NK-92 (cell line): ENCODE data around the gene CLPTM1L.
"Not testable (repeated sequence)": the region's sequence is repeated elsewhere in the genome, so short reads cannot be mapped to it uniquely, and the experiment has no call there.

Experiments
- DNase-seq: peaks from one replicate; lab custom pipeline; 2025; ENCODE audit not compliant: unreplicated experiment; lab: John Stamatoyannopoulos, UW

CLPTM1L gene

DNA sequence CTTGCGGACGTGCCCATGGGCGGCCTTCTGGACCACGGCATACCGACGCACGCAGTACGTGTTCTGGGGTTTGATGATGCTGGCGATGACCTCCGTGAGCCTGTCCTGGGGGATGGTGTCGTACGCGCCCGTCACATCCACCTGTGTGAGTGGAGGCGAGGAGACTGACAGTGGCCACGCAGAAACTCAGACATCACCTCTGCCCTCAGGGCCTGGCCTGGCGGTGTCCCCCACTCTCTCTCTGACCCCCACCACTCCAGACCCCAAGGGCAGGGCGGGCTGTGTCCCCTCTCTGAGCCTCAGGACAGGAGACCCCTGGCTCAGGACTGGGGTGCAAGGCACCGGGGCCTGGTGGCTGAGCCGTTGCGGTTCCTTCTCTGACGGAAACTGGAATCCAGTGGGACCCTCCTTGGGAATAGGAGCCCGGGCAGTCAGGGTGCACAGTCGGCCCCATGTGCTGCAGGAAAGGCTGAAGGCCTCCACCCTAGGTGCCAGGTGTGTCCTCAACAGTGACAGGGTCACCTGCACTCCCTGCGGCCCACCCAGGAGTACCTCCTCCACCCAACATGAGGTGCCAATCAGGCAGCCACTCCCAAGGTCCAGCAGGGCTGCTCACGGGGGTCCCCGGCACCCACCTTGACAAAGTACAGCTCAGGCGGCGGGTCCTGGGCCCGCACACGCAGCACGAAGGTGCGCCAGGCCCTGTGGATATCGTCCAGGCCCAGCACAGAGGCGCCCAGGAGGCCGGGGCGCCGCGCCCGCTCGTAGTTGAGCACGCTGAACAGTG is 66.0 kb downstream of the CLPTM1L start:
- DNase-seq: no peak

DNA sequence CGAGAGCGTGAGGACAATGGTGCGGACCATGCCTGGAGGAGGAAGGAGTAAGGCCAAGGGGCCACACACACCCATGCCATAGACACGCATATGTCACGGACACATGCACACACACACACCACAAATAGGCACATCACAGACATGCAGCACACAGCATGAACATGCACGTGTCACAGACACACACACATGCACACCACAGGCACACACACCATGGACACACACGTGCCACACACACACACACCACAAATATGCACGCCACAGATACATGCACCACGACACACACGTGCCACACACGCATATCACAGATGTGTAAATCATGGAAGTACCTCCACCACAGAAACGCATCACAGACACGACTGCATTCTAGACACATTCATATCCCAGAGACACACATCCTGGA is 66.7 kb downstream of the CLPTM1L start:
- DNase-seq: no peak

- DNase-seq: no peak
Observed at GRCh38 chr5:1277781-1278180, 67.1 kb downstream of the CLPTM1L start.

- DNase-seq: no peak
Observed at GRCh38 chr5:1277331-1277730, 67.6 kb downstream of the CLPTM1L start.

DNA sequence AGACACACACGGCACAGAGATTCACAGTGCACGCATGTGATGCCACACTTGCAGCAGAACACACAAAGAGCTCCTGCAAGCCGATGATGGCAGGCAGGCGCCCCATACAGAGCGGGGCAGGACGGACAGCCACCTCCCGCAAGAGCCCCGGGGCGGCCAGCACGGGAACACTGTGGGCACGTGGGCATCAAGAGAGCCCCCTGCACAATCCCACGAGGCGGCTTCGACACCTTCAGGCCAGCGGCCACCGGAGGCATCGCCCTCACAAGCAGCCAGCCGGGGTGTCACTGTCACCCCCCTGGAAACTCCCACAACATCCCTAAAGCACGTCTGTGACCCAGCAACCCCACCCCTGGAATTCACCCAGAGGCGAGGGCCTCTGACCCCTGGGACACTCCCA is 68.0 kb downstream of the CLPTM1L start:
- DNase-seq: no peak

GRCh38 chr5:1275397-1276391 is 69.2 kb downstream of the CLPTM1L start:
- not testable (repeated sequence) for DNase-seq

GRCh38 chr5:1274471-1274870 is 70.4 kb downstream of the CLPTM1L start:
- DNase-seq: no peak

DNA sequence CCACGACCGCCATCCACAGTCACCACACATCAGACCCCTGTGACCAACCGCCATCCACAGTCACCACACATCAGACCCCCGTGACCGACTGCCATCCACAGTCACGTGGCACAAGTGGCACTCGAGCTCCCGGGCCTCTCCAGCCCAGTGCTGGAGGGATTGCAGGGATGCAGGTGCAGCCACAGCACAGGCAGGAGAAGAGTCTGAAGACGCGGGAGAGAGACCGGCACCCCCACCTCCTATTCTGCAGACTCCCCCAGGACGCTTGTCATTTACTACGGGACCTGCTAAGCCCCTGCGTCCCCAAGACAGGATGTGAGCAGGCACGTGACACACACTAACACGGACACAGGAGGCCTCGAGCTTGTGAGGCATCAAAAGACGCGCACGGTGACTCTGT is 71.2 kb downstream of the CLPTM1L start:
- DNase-seq: no peak

DNA sequence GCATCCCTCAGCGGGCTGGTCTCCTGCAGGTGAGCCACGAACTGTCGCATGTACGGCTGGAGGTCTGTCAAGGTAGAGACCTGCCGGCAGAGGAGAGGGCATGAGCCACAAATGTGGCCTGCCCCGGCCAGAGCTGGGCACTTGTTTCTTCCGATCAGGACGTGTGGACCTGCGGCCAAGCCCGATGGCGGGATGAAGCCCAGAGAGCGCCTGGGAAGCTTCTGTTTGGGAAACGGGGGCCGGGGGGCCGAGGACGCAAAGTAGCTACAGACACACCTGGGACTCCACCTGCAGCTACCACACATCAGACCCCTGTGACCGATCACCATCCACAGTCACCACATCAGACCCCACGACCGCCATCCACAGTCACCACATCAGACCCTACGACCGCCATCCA is 72.7 kb downstream of the CLPTM1L start:
- DNase-seq: no peak

GRCh38 chr5:1270933-1271914 is 73.7 kb downstream of the CLPTM1L start:
- no peak for DNase-seq

DNA sequence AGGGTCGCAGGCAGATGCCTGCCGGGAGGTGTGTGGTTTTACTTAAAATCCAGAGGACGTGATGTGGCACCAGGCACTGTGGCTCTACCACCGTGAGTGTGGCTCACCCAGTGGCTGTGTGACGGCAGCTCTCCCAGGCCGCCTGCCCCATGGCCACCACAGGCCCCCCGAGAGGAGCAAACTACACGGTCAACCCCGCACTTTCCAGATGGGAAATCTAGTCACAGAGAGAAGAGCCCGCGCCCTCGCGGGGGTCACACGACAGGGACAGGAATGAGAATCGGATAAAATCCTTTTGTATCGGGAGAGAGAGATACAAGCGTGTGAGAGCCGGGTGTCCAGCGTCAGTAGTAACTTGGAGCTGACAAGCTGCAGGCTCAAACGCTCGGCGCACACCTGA is 74.5 kb downstream of the CLPTM1L start:
- DNase-seq: no peak

- no peak for DNase-seq
Observed at GRCh38 chr5:1268666-1269065, 76.2 kb downstream of the CLPTM1L start.

GRCh38 chr5:1268056-1268455 is 76.8 kb downstream of the CLPTM1L start:
- DNase-seq: no peak
